GM18505 (cell line): ENCODE results near the gene SMC3.
A peak's percentile ranks its signal among the peaks of the same experiment; 100 is the strongest.
"Not testable (repeated sequence)": the region's sequence is repeated elsewhere in the genome, so short reads cannot be mapped to it uniquely, and the experiment has no call there.

Experiments
- ATAC-seq: cut with Tn5 transposase; IDR thresholded peaks from one replicate; pipeline ENCODE4 v1.9.1; 2021; ENCODE audit not compliant: unreplicated experiment
- POLR2A ChIP-seq: IDR thresholded peaks from 4 replicates; pipeline ENCODE4 v1.6.1; 2011; ENCODE audit warnings: borderline replicate concordance; ENCODE audit not compliant: insufficient read depth, insufficient read length; ENCODE audit errors: extremely low read depth

The SMC3 gene

GRCh38 chr10:110629680-110630191 is 62.2 kb downstream of the SMC3 start:
- TF ChIP-seq POLR2A: no peak
- ATAC-seq: no peak

- ATAC-seq: no peak
- no peak for TF ChIP-seq POLR2A
These were observed 64.4 kb downstream of the SMC3 start for GRCh38 chr10:110631934-110632333.

GRCh38 chr10:110632591-110633215 is 65.2 kb downstream of the SMC3 start:
- no peak for TF ChIP-seq POLR2A
- no peak for ATAC-seq

GRCh38 chr10:110634527-110635209 is 67.2 kb downstream of the SMC3 start:
- TF ChIP-seq POLR2A: no peak
- no peak for ATAC-seq

GRCh38 chr10:110636572-110636931 is 69.1 kb downstream of the SMC3 start:
- TF ChIP-seq POLR2A: no peak

GRCh38 chr10:110636932-110637557 is 69.5 kb downstream of the SMC3 start:
- no peak for TF ChIP-seq POLR2A
- ATAC-seq: no peak

More at GRCh38 chr10:110636572-110636931, 69.1 kb downstream of the SMC3 start:
- ATAC-seq: no peak

GRCh38 chr10:110637558-110638053 is 70.1 kb downstream of the SMC3 start:
- no peak for ATAC-seq
- TF ChIP-seq POLR2A: no peak

- ATAC-seq: no peak
- no peak for TF ChIP-seq POLR2A
These were observed 70.8 kb downstream of the SMC3 start for GRCh38 chr10:110638319-110638718.

- ATAC-seq: not testable (repeated sequence)
These were observed 71.6 kb downstream of the SMC3 start for GRCh38 chr10:110639046-110639445.

GRCh38 chr10:110639858-110640257 is 72.4 kb downstream of the SMC3 start:
- ATAC-seq: not testable (repeated sequence)

GRCh38 chr10:110641256-110641655 is 73.8 kb downstream of the SMC3 start:
- TF ChIP-seq POLR2A: no peak
- peak; percentile 60 for ATAC-seq

- no peak for ATAC-seq
- TF ChIP-seq POLR2A: no peak
These were observed 74.9 kb downstream of the SMC3 start for GRCh38 chr10:110642204-110643034.

- ATAC-seq: no peak
- no peak for TF ChIP-seq POLR2A
These were observed 75.6 kb downstream of the SMC3 start for GRCh38 chr10:110643035-110643652.
